ENCODE measurements around the gene NUDT6.
"Not testable (repeated sequence)": the region's sequence is repeated elsewhere in the genome, so short reads cannot be mapped to it uniquely, and the experiment has no call there.

The NUDT6 gene

GRCh38 chr4:122873821-122874593 is 48.4 kb downstream of the NUDT6 start:
- FAIRE-seq = peak; percentile 45

GRCh38 chr4:122873146-122873545 is 49.3 kb downstream of the NUDT6 start:
- no peak for FAIRE-seq

GRCh38 chr4:122868235-122868634 is 54.2 kb downstream of the NUDT6 start:
- FAIRE-seq = not testable (repeated sequence)

GRCh38 chr4:122865425-122865824 is 57.0 kb downstream of the NUDT6 start:
- FAIRE-seq = no peak

- FAIRE-seq = no peak
These were observed 58.8 kb downstream of the NUDT6 start for GRCh38 chr4:122863639-122864038.

- no peak for FAIRE-seq
These were observed 61.0 kb downstream of the NUDT6 start for GRCh38 chr4:122861172-122861943.

- FAIRE-seq = no peak
These were observed 63.7 kb downstream of the NUDT6 start for GRCh38 chr4:122858705-122859104.

- no peak for FAIRE-seq
These were observed 65.2 kb downstream of the NUDT6 start for GRCh38 chr4:122857160-122857559.

GRCh38 chr4:122855353-122855890 is 67.0 kb downstream of the NUDT6 start:
- FAIRE-seq = no peak

- no peak for FAIRE-seq
These were observed 67.7 kb downstream of the NUDT6 start for GRCh38 chr4:122854447-122855352.

GRCh38 chr4:122851568-122851967 is 70.8 kb downstream of the NUDT6 start:
- FAIRE-seq = no peak

GRCh38 chr4:122849789-122850188 is 72.6 kb downstream of the NUDT6 start:
- not testable (repeated sequence) for FAIRE-seq

- FAIRE-seq = no peak
These were observed 74.5 kb downstream of the NUDT6 start for GRCh38 chr4:122847931-122848330.

- FAIRE-seq = no peak
These were observed 76.6 kb downstream of the NUDT6 start for GRCh38 chr4:122845760-122846159.

GRCh38 chr4:122845066-122845465 is 77.3 kb downstream of the NUDT6 start:
- no peak for FAIRE-seq

- FAIRE-seq = not testable (repeated sequence)
These were observed 78.0 kb downstream of the NUDT6 start for GRCh38 chr4:122844391-122844790.

GRCh38 chr4:122842984-122843531 is 79.3 kb downstream of the NUDT6 start:
- no peak for FAIRE-seq
